Esophagus squamous epithelium (tissue), 4 donors: ENCODE measurements around the gene ODF2L.

Experiments
- CTCF ChIP-seq, 6 experiments: fragments of 450-650 bp in 4 of 6; fragments of 200-600 bp in 2 of 6; sonication (generic) in 2 of 6; IDR thresholded peaks; one replicate each; pipeline ENCODE4 v1.5.1; 2016 to 2019; ENCODE audit warnings: antibody characterized with exemption in 6 of 6, mild to moderate bottlenecking in 4 of 6, moderate library complexity in 4 of 6
- POLR2A ChIP-seq, 4 donors: fragments of 450-650 bp; IDR thresholded peaks; one replicate each; pipeline ENCODE4 v1.6.1; 2017; ENCODE audit warnings: antibody characterized with exemption in 4 of 4, mild to moderate bottlenecking in 4 of 4, moderate library complexity in 3 of 4

DNA sequence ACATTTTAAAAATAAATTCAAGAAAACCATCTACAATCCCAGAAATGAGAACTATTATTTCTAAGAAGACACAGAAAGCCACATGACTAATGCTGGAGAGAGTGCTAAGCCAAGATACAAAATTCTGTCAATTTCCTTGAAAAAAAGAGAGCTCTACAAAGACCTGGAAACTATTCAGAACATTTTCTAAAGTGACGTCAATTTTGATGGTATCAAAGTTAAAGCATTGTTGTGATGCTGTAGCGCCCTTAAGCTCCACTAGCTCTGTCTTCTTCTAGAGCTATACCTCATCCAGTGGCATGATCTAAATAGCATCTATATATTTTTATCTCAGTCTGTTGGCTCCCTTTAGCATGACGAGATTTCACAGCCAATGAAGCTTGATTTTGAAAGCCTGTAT is 73.9 kb downstream of the ODF2L start:
- TF ChIP-seq CTCF (IDR thresholded peaks at IDR 0.05) (no peak), POLR2A (IDR thresholded peaks at IDR 0.05) (no peak)
